NOMO-1 treated with dmso at 0.1 percent for 144 hours (cell line): ENCODE results near the gene RHOG.
A peak's percentile ranks its signal among the peaks of the same experiment; 100 is the strongest.
"Not testable (repeated sequence)": the region's sequence is repeated elsewhere in the genome, so short reads cannot be mapped to it uniquely, and the experiment has no call there.

ENCODE experiments used
- DNase-seq: peaks from one replicate; lab custom pipeline; 2025; ENCODE audit not compliant: unreplicated experiment; lab: John Stamatoyannopoulos, UW

Gene RHOG

GRCh38 chr11:3834664-3835461, 5.9 kb downstream of the RHOG start:
- peak; percentile 89 for DNase-seq

- no peak for DNase-seq
Observed at GRCh38 chr11:3834349-3834663, 6.5 kb downstream of the RHOG start.

GRCh38 chr11:3833449-3833848, 7.3 kb downstream of the RHOG start:
- DNase-seq = no peak

- DNase-seq = no peak
Observed at GRCh38 chr11:3832816-3833215, 7.9 kb downstream of the RHOG start.

- no peak for DNase-seq
Observed at GRCh38 chr11:3831378-3832239, 9.2 kb downstream of the RHOG start.

GRCh38 chr11:3830730-3831129, 10.0 kb downstream of the RHOG start:
- no peak for DNase-seq

- DNase-seq = no peak
Observed at GRCh38 chr11:3830088-3830487, 10.7 kb downstream of the RHOG start.

GRCh38 chr11:3827434-3828186, 13.1 kb downstream of the RHOG start:
- no peak for DNase-seq

GRCh38 chr11:3826721-3827120, 14.0 kb downstream of the RHOG start:
- no peak for DNase-seq

- no peak for DNase-seq
Observed at GRCh38 chr11:3825473-3826154, 15.1 kb downstream of the RHOG start.

- peak; percentile 67 for DNase-seq
Observed at GRCh38 chr11:3824714-3825472, 15.9 kb downstream of the RHOG start.

- DNase-seq = no peak
Observed at GRCh38 chr11:3823762-3824506, 16.8 kb downstream of the RHOG start.

GRCh38 chr11:3823303-3823702, 17.5 kb downstream of the RHOG start:
- DNase-seq = no peak

GRCh38 chr11:3822312-3822711, 18.4 kb downstream of the RHOG start:
- no peak for DNase-seq

- no peak for DNase-seq
Observed at GRCh38 chr11:3820971-3821370, 19.8 kb downstream of the RHOG start.

GRCh38 chr11:3817181-3817800, 23.5 kb downstream of the RHOG start:
- DNase-seq = no peak

- DNase-seq = no peak
Observed at GRCh38 chr11:3816673-3817072, 24.1 kb downstream of the RHOG start.

GRCh38 chr11:3815845-3816244, 24.9 kb downstream of the RHOG start:
- no peak for DNase-seq

GRCh38 chr11:3814832-3815231, 25.9 kb downstream of the RHOG start:
- not testable (repeated sequence) for DNase-seq
